ENCODE data around the gene CNKSR1.

GRCh38 chr1:26215246-26215645, 38.0 kb downstream of the CNKSR1 start:
- no peak for TF ChIP-seq CTCF (IDR thresholded peaks at IDR 0.05; ENCODE audit: low read length)
- TF ChIP-seq EZH2 (optimal IDR thresholded peaks at IDR 0.05; ENCODE audit: low read depth, low read length): no peak
- TF ChIP-seq EZH2phosphoT487 (IDR thresholded peaks at IDR 0.05; ENCODE audit: low read length): no peak
